Common myeloid progenitor, CD34-positive (primary cell): ENCODE measurements around the gene RHCE.
"Not testable (repeated sequence)": the region's sequence is repeated elsewhere in the genome, so short reads cannot be mapped to it uniquely, and the experiment has no call there.

ENCODE experiments used
- CTCF ChIA-PET: fragments of 350-600 bp; sonication (Branson Sonifier 250); formaldehyde crosslinking; loops from one replicate; lab custom pipeline; 2021; ENCODE audit warnings: antibody characterized with exemption; lab: Charles Lee
- POLR2A ChIA-PET: fragments of 350-600 bp; sonication (Branson Sonifier 250); formaldehyde crosslinking; loops from one replicate; lab custom pipeline; 2021; ENCODE audit warnings: antibody characterized with exemption; lab: Charles Lee
- DNase-seq, 3 donors: peaks; one replicate each; pipeline versions ENCODE4 v3.0.0 to v3.0.0-alpha.2; 2013
- H3K27ac ChIP-seq, 2 experiments: 1 replicate in 1 of 2; 2 replicates in 1 of 2; pipeline ENCODE4 v1.7.0; 2013; ENCODE audit warnings: inconsistent platforms in 2 of 2, low read length in 2 of 2, mild to moderate bottlenecking in 2 of 2, low read depth in 1 of 2, moderate library complexity in 1 of 2; ENCODE audit not compliant: severe bottlenecking in 2 of 2, insufficient read depth in 1 of 2, poor library complexity in 1 of 2
- H3K27me3 ChIP-seq, 5 experiments: replicated peaks in 2 of 5; 1 replicate in 3 of 5; 2 replicates in 2 of 5; pipeline versions ENCODE4 v1.6.1 to v1.7.0; 2013; ENCODE audit warnings: low read length in 4 of 5, mild to moderate bottlenecking in 2 of 5, moderate library complexity in 2 of 5, inconsistent platforms in 1 of 5; ENCODE audit not compliant: insufficient read depth in 5 of 5, control insufficient read depth in 4 of 5
- H3K36me3 ChIP-seq, 4 experiments: 1 replicate in 2 of 4; 2 replicates in 2 of 4; pipeline versions ENCODE4 v1.6.1 to v1.7.0; 2013; ENCODE audit warnings: low read length in 3 of 4, control low read depth in 1 of 4, mild to moderate bottlenecking in 1 of 4; ENCODE audit not compliant: control insufficient read depth in 4 of 4, insufficient read depth in 4 of 4
- H3K4me1 ChIP-seq, 4 experiments: 1 replicate in 3 of 4; 2 replicates in 1 of 4; pipeline versions ENCODE4 v1.6.1 to v1.7.1; 2013; ENCODE audit warnings: low read length in 3 of 4, mild to moderate bottlenecking in 3 of 4, control low read depth in 1 of 4, inconsistent platforms in 1 of 4, moderate library complexity in 1 of 4; ENCODE audit not compliant: control insufficient read depth in 4 of 4, insufficient read depth in 4 of 4; ENCODE audit errors: control extremely low read depth in 1 of 4
- H3K4me3 ChIP-seq, 7 experiments: 1 replicate in 4 of 7; 2 replicates in 3 of 7; pipeline versions ENCODE4 v1.5.1 to v1.7.0; 2013; ENCODE audit warnings: mild to moderate bottlenecking in 7 of 7, low read length in 6 of 7, moderate library complexity in 6 of 7, inconsistent platforms in 2 of 7, low read depth in 2 of 7, control low read depth in 1 of 7; ENCODE audit not compliant: insufficient read depth in 4 of 7, control insufficient read depth in 1 of 7; ENCODE audit errors: extremely low read depth in 1 of 7
- H3K9me3 ChIP-seq, 5 experiments: 1 replicate in 4 of 5; 2 replicates in 1 of 5; pipeline versions ENCODE4 v1.6.1 to v1.7.1; 2013; ENCODE audit warnings: low read length in 4 of 5, mild to moderate bottlenecking in 2 of 5, inconsistent platforms in 1 of 5, low read depth in 1 of 5, moderate library complexity in 1 of 5; ENCODE audit not compliant: control insufficient read depth in 4 of 5, insufficient read depth in 2 of 5; ENCODE audit errors: control extremely low read depth in 1 of 5
- WGBS: methylation state at CpG from one replicate; pipeline ENCODE4 v1.1.5; 2013; ENCODE audit not compliant: insufficient coverage; 5-methylcytosine and 5-hydroxymethylcytosine counted together

Gene RHCE

DNA sequence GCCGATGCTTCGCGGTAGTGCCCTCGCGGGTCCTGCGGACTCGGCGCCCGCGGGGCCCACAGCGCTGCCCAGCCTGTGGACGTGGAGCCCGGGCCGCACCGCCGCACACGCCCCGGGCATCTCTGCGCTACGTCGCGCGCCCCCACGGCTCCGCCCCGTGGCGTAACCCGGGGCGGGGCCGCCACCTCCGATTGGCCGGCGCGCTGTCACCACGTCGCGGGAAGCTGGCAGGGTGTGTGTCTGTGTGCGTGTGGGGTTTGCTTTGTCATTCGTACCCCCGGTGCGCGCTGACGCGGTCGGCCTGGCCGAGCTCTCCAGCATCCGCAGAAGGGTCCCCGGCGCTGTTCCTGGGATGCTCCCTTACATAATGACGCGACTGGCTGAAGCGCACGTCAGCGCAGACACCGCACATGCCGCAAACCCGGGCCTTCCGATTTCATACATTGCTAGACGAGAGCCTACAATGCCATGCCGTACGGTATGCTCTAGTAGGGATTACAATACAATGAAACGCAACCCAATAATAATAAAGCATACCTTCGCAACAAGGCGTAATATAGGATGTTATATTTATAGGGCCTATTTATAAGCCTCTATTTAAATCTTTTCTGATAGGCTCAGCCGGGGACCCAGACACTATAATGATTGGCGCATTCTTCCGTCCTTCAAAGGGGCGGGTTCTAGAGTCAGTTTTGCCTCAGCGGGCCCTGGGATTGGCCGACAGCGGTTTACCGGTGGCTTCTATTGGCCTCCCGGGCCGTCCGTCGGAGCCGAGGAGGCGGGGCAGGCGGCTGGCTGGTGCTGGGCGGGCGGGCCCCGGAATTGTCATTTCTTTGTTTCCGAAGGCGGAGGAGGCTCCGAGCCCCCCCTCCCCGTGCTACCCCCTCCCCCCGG, 9.7 kb upstream of the RHCE start, which contains the start of gene MACO1:
MACO1 (plus strand) TSS at position 825 of the 894 bp plus-strand sequence. CDS start 202 bp downstream, outside the sequence.
- Histone ChIP-seq H3K4me1 (peaks cover 21 to 42% (median 30%) of the 10 kb centered on the region in 4 experiments), H3K27me3 (no peaks in the 10 kb centered on the region), H3K9me3 (no peaks in the 10 kb centered on the region), H3K27ac (peak within 1 kb of the TSS; percentile 89 to 97), H3K36me3 (no peaks in the 10 kb centered on the region), H3K4me3 (peak within 1 kb of the TSS; percentile 81 to 96 (median 91))
- peak; percentile 94 to 97 (median 97) for DNase-seq
- under 1% methylated on average over 59 of the region's 87 CpGs for WGBS
- ChIA-PET CTCF (interaction anchor here (1.0 kb wide), 1 partner anchor 58 kb away, joined by 3 read pairs; no protein-coding TSS in a partner anchor), POLR2A (interaction anchor here (0.7 to 1.4 kb wide), 4 partner anchors 20 to 357 kb away, joined by 3 to 5 read pairs (median 4); no protein-coding TSS in a partner anchor)

DNA sequence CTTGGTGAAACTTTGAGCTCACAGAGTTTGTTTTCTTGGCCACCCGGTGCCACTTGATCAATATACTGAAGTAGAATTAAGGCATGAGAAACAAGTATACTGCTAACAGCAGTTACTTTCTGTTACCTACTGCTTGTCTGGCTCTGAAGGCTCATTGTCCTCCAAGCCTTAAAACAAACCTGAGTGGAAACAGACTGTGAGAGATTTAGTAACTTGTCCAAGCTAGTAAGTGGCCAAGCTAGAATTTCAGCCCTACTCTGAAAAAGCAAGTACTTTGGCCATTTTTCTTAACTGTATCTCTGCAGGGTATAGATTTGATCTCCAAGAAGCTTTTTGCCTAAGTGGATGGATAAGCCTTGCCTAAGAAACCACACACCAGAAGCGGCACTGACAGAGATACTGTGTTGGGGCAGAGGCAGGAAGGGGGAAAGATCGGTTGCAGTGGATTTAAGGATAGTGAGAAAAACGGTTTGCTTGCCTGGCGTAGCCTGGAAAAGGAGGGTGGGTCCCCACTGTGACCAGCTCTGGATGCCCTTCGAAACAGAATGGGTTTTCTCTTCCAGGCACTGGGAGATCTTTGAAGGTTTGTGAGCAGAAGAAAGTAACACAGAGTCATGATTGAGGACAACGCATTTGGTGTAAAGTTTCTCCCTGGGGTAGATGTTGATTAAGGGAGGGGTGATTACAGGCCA, 8.0 kb upstream of the RHCE start:
- Histone ChIP-seq H3K27me3 (no peaks in the 10 kb centered on the region), H3K9me3 (no peaks in the 10 kb centered on the region), H3K36me3 (no peaks in the 10 kb centered on the region), H3K27ac (peak overlapping the region in 1 of 2 experiments; percentile 97), H3K4me1 (peaks cover 12 to 27% (median 20%) of the 10 kb centered on the region in 4 experiments), H3K4me3 (no peak overlapping the region)
- 95% methylated on average over 6 of the region's 7 CpGs for WGBS
- ChIA-PET POLR2A (no interaction called here), CTCF (interaction anchor here (0.9 kb wide), 1 partner anchor 57 kb away, joined by 4 read pairs; no protein-coding TSS in a partner anchor)
- no peak for DNase-seq

DNA sequence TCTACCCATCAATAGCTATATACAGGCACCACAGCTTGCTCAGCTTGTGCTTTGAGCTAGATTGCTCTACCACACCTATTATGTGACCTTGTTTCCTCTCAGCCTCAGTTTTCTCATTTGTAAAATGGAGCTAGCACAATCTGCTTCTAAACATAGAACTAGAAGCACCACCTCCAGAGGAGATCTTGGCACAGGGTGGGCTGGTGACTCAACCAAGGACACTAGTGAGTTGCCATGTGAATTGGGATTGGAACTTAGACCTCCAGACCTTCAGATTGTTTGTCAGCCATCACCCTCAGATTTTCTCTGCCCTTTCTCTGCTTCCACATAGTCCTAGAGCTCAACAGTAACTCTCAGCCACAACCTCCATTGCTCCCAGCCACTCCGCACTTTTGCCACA, 7.1 kb upstream of the RHCE start:
- no peaks in the 10 kb centered on the region for H3K9me3 ChIP-seq
- no peak for DNase-seq
- peaks cover 9 to 20% (median 14%) of the 10 kb centered on the region in 4 experiments for H3K4me1 ChIP-seq
- WGBS, result 100% methylated on average over 1 of the region's 1 CpG
- no peak overlapping the region for H3K27ac ChIP-seq
- ChIA-PET POLR2A (no interaction called here), CTCF (interaction anchor here (0.5 to 1.5 kb wide), 2 partner anchors 14 to 489 kb away, joined by 3 read pairs; no protein-coding TSS in a partner anchor)
- no peaks in the 10 kb centered on the region for H3K36me3 ChIP-seq
- H3K4me3 ChIP-seq, result no peak overlapping the region
- H3K27me3 ChIP-seq, result no peaks in the 10 kb centered on the region

DNA sequence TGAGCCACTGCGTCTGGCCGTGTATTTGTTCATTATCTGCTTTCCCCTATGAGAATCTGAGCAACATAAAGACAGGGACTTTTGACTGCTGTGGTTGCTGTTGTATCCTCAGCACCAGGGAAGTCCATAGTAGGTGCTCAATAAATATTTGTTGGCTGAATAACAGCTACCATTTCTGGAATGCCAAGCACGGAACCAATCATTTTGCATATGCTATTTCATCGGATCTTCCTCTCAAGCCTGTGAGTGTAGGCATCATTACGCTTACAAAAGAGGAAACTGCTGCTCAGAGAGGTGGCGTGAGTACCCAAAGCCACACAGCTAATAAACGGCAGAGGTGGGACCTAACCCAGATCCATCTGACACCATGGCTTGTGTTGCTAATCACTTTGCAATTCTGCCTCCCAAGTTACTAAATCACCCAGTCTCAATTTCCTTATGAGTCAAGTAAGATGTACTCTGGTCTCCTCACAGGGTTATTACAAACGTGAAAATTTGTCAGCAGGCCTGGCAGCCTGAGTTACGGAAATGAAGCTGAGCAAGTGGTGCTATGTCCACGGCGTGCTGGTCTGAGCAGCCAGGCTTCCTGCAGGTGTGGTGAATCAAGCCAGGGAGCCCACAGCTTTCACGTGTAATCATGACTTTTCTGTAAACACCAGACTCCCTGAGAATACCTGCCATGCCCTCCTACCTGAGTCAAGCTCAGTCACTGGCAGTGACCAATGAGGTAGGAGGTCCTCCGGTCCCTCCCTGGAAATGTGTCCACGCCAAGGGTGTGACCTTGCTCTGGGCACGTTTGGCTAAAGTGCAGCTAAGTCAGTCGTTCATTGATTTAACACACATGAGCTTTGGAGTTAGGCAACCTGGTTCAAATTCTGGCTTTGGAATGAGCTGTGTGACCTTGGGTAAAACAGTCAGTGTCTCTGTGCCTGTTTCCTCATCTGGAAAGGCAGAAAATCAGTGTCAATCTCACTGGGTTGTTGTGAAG, 4.8 kb upstream of the RHCE start:
- H3K4me1 ChIP-seq, result peaks cover 0 to 9% (median 3%) of the 10 kb centered on the region in 4 experiments
- no peak overlapping the region for H3K27ac ChIP-seq
- ChIA-PET POLR2A (no interaction called here), CTCF (interaction anchor here (0.7 kb wide), 1 partner anchor 20 kb away, joined by 3 read pairs; no protein-coding TSS in a partner anchor)
- H3K4me3 ChIP-seq, result no peak overlapping the region
- DNase-seq, result no peak
- WGBS, result 98% methylated on average over 15 of the region's 16 CpGs
- H3K36me3 ChIP-seq, result no peaks in the 10 kb centered on the region
- H3K27me3 ChIP-seq, result no peaks in the 10 kb centered on the region
- no peaks in the 10 kb centered on the region for H3K9me3 ChIP-seq

DNA sequence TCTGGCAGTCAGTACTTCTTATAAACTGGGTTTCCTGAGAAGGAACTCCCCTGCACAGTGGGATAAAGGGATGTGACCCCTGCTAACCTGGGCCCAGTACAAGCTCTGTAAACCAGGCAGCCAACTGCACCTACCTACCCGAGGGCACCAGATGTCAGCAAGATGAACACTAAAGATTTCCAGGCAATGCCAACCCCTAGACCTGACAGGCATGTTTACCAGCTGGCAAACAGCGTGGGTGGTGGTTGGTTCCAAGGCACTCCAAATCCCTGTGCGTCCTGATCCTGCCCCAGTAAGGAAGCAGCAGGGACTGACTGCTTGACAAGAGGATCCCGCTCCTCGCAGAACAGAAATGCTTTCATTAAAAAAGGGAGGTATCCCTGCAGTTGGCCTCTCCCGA, 2.6 kb upstream of the RHCE start:
- DNase-seq, H3K27me3 ChIP-seq, POLR2A ChIA-PET: not testable (repeated sequence)

DNA sequence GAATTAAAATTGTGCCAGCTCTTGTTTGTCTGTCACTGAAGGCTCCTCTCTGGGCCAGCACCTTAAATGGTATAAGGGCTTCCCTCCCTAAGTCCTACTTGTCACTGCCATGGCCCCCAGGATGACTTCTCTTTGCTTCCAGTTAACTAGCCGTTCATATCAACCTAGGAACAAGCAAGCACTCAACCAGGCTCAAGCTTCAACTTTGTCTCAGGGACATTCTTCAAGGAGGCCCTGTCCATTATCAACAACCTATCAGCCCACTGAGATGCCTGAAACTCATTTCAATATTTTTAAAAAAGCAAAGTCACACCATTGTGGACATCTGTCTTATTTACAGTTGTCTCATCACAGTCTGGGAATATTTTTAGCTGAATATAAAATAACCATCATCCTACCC, 1.3 kb downstream of the RHCE start:
- CTCF ChIA-PET, result not testable (repeated sequence)

More for the DNA sequence above, 2.6 kb upstream of the RHCE start:
- 100% methylated on average over 4 of the region's 6 CpGs for WGBS
- H3K4me3 ChIP-seq, H3K36me3 ChIP-seq, H3K4me1 ChIP-seq, H3K9me3 ChIP-seq, CTCF ChIA-PET, H3K27ac ChIP-seq: not testable (repeated sequence)

More for the DNA sequence above, 1.3 kb downstream of the RHCE start:
- DNase-seq, H3K27me3 ChIP-seq, H3K4me3 ChIP-seq, POLR2A ChIA-PET, H3K27ac ChIP-seq, H3K4me1 ChIP-seq, H3K36me3 ChIP-seq, H3K9me3 ChIP-seq: not testable (repeated sequence)
- 100% methylated on average over 1 of the region's 1 CpG for WGBS
